GM18858 (cell line): Measurements from ENCODE around the gene MAP7D2.
"Not testable (repeated sequence)": the region's sequence is repeated elsewhere in the genome, so short reads cannot be mapped to it uniquely, and the experiment has no call there.

Source experiments
- ATAC-seq: cut with Tn5 transposase; IDR thresholded peaks from one replicate; pipeline ENCODE4 v1.9.1; 2021; ENCODE audit not compliant: unreplicated experiment

Gene MAP7D2

GRCh38 chrX:20116577-20117240, at the start of gene MAP7D2:
MAP7D2 (minus strand) TSS chrX:20116907; CDS start chrX:20116879, 28 bp downstream.
- no peak for ATAC-seq

- not testable (repeated sequence) for ATAC-seq
Measured at GRCh38 chrX:20162516-20162915, 45.8 kb upstream of the MAP7D2 start.

DNA sequence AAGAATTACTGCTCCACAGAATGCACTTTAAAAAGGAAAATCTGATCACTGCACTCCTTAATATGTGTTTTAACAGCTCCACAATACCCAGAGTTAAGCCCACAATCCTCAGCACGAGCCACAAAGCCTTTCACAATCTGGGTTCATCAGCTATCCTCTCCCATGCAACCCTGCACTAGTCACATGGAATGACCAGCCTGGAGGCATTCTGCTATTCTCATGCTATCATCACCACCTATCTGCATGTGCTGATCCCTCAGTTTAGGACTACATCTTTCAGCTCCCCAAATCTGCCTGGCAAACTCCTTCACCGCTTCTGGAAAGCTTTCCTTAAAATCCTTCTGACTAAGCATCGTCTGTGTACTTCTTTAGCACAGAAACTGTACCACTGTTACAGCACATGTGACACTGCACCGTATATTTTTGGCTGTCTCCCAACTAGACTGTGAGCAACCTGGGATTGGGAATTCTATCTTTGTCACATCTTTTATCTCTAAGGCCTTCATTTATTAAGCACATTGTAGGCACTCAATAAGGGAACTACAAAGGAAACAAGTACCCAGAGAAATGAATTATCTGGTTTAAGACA, 43.2 kb upstream of the MAP7D2 start:
- no peak for ATAC-seq

DNA sequence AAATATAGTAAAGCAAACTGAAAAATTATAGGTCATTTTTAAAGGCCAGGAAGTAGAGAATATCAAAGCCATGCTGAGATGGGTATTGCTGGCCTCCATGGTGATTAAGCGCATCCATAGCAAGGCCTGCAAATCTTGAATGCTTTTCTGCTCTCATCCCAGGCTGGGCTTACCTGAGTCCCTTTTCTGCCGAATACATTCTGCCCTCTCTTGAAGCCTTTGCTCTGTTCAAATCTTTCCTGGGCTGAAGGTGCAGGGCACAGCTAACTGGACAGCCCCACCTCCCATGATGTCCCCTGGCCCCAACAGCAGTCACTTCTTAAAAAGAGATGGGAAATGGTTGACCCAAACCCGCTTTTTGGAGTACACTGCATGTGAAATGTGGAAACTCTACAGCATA, 35.0 kb upstream of the MAP7D2 start:
- ATAC-seq = no peak

DNA sequence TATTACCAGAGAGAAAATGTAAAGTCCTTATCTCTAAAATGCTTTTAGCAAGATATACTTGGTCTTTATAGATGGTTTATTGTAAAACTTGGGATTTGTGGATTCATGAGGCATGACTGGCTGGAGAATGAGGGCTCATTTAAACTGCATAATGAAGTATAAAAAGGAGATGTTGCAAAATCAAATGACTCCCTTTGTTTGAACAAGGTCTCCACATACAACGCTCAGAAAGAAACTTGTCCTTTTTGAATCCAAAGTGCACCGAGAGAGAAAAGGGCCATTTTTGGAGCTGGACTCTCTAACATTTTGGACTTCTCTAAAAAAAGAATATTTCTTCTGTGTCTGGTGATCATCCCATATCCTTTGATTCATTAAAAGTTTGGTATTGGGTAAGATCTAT, 32.6 kb upstream of the MAP7D2 start:
- no peak for ATAC-seq

GRCh38 chrX:20147561-20147960, 30.9 kb upstream of the MAP7D2 start:
- ATAC-seq = no peak

GRCh38 chrX:20144491-20144890, 27.8 kb upstream of the MAP7D2 start:
- no peak for ATAC-seq

DNA sequence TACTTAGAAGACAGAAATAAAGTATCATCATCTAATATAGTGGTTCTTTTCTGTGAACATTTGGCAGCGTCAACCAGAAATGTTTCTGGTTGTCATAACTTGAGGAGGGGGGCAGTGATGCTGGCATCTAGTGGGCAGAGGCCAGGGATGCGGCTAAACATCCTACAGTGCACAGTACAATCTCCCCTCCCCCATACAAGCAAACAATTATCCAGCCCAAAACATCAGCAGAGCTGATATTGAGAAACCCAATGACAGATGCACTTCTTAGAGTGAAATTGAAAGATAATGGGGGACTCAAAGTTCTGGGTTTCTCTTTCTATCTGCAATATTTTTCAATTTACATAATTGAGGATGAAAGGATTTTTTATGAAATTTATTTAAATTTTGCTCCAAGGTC, 26.9 kb upstream of the MAP7D2 start:
- no peak for ATAC-seq

DNA sequence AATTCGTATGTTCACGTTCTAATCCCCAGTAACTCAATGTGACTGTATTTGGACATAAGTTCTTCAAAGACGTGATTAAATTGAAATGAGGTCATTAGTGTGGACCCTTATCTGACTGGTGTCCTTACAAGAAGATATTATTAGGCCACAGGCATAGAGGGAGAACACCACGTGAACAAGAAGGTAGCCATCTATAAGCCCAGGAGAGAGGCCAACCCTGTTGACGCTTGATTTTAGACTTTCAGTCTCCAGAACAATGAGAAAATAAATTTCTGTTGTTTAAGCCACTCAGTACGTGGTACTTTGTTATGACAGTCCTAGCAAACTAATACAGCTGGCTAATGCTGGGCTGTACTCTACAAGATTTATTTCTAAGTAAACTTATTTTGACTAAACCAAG, 26.4 kb upstream of the MAP7D2 start:
- ATAC-seq = no peak

GRCh38 chrX:20141281-20142220, 24.8 kb upstream of the MAP7D2 start, which contains the start of gene EIF1AX:
EIF1AX (minus strand) TSS chrX:20141838; CDS start chrX:20141640, 198 bp downstream.
- peak; percentile 97 for ATAC-seq

GRCh38 chrX:20140420-20140819, 23.7 kb upstream of the MAP7D2 start:
- ATAC-seq = no peak

DNA sequence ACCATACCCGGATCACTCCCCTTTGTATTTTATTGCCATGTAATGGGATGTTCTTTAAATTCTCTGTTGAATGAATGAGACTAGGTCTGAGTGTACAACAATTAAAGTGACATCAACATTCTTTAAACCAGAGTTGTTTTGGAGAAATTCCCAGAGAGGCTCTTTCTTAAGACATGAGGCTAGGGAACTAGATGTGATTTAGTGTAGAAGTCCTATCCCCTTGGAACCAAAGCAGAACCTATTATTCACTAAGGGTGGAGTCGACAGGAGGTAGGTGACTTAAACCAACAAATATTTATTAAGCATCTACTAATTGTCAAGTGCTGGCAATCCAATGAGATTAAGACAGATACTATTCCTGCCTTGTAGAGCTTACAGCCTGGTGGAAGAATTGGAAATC, 23.3 kb upstream of the MAP7D2 start:
- no peak for ATAC-seq

DNA sequence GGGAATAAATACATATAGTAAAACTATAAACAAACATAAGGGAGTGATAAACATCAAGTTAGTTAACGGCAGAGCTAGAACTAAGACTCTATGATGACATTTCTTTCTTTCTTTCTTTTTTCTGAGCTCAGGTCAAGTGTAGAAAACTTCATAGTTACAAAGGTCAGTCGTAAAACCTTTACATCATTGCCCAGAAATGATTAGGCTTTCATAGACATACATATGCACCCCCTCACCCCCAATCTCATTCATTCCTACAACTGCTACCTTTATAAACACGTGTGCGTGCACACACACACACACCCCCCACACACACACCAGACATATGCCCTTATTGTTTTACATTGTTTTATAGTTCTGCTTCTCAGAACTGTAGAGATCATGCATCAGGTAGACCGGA, 19.2 kb upstream of the MAP7D2 start:
- no peak for ATAC-seq

GRCh38 chrX:20132666-20133065, 16.0 kb upstream of the MAP7D2 start:
- ATAC-seq = no peak

DNA sequence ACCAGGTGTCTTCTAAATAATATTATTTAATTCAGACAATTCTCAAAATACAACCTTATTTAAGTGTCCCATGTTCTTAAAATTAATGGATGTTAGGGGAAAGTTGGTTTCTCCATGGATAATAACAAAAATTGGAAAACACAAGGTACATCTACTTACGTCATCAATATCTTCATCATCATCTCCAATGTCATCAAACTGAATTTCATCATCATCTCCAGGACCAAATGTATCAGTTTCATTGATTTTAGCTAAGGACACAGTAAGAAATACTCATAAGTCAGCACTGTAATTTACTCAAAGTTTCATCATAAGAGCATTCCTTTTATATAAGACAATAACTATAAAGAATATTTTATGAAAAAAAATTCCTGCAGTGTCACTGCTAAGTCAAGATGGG, 13.7 kb upstream of the MAP7D2 start:
- no peak for ATAC-seq

GRCh38 chrX:20129547-20129946, 12.8 kb upstream of the MAP7D2 start:
- no peak for ATAC-seq

- no peak for ATAC-seq
Measured at GRCh38 chrX:20128670-20129069, 12.0 kb upstream of the MAP7D2 start.

- peak; percentile 42 for ATAC-seq
Measured at GRCh38 chrX:20127440-20127839, 10.7 kb upstream of the MAP7D2 start.

DNA sequence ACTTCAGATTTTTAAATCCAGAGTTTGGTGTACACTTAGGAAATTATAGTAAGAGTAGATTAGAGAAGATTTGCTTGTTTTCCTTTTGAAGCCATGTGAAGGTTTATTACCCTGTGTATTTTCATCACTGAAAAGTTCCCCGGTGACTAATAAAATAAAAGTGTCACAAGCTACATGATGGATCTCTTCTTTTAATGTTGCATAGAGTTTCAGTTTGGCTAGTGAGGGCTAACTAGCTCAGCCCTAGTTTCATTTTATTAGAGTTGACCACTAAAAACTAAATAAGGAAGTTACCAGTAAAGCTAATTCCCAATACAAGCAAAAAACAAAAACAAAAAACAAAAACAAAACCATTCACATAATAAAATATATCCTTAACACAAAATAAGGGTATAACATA, 10.1 kb upstream of the MAP7D2 start:
- ATAC-seq = peak; percentile 39

GRCh38 chrX:20124964-20125363, 8.3 kb upstream of the MAP7D2 start:
- no peak for ATAC-seq

DNA sequence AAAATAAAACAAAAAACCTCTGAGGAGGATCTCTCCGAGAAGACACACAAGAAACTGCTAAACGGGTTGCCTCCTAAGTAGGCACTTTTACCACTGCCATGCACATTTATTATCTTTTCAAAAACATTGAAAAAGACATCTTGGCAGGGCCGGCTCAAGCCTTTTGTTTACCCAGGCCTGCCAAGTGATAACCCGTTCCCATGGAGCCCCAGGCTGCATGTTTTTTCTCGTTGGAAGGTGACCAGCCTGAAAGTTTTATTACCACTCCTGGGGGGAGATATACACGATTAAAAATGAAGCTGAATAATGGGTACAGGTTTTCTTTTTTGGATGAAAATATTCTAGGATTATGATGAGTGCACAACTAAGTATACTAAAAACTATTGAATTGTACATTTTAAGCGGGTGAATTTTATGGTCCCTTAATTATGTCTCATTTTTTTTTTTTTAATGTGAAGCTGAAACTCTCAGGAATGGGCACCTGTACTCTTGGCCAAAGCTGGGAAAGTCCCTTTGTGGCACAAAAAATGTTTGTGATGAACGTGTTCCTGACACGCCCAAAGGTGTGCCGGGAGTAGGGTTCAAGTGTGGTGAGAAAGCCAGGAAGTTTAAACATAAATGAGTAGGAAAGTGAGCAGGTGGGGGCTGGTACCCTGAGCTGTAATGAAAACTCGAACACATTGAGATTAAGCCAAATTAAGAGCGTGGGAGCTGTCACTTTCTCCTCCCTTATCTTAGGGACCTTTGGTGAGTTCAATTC, 1.5 kb upstream of the MAP7D2 start:
- no peak for ATAC-seq
